Naive B cell (primary cell): Measurements from ENCODE around the gene NT5C3B. TPM values are rescaled to one million over a fixed set of nuclear protein-coding genes. Genes with fewer than 3 reads are reported as not detected.
"Not testable (repeated sequence)": the region's sequence is repeated elsewhere in the genome, so short reads cannot be mapped to it uniquely, and the experiment has no call there.

ENCODE experiments used
- ATAC-seq, 2 donors: fragments of 150-1000 bp; cut with Tn5 transposase; 2 replicates each; pipeline ENCODE4 v1.10.0; 2021; ENCODE audit warnings: low read depth in 2 of 2, mild to moderate bottlenecking in 2 of 2, moderate library complexity in 2 of 2
- DNase-seq: peaks from one replicate; pipeline ENCODE4 v3.0.0; 2022
- H3K27ac Mint-ChIP-seq, 6 donors: one replicate each; pipeline ENCODE4 v1.8.0; 2020 to 2022; ENCODE audit warnings: mild to moderate bottlenecking in 6 of 6, mixed read lengths in 6 of 6, moderate library complexity in 5 of 6, inconsistent platforms in 2 of 6
- H3K27me3 Mint-ChIP-seq, 3 donors: one replicate each; pipeline ENCODE4 v1.8.0; 2021 to 2022; ENCODE audit warnings: mixed read lengths in 3 of 3, mild to moderate bottlenecking in 1 of 3
- H3K36me3 Mint-ChIP-seq, 2 donors: one replicate each; pipeline ENCODE4 v1.8.0; 2020 to 2022; ENCODE audit warnings: mixed read lengths in 2 of 2, inconsistent platforms in 1 of 2, mild to moderate bottlenecking in 1 of 2
- H3K4me1 Mint-ChIP-seq, 3 donors: one replicate each; pipeline ENCODE4 v1.8.0; 2020 to 2022; ENCODE audit warnings: mixed read lengths in 3 of 3, inconsistent platforms in 1 of 3, mild to moderate bottlenecking in 1 of 3, moderate library complexity in 1 of 3
- H3K4me3 Mint-ChIP-seq, 8 donors: one replicate each; pipeline ENCODE4 v1.8.0; 2020 to 2022; ENCODE audit warnings: mild to moderate bottlenecking in 8 of 8, mixed read lengths in 8 of 8, moderate library complexity in 8 of 8, inconsistent platforms in 2 of 8
- H3K9me3 Mint-ChIP-seq, 7 donors: one replicate each; pipeline ENCODE4 v1.8.0; 2020 to 2022; ENCODE audit warnings: mixed read lengths in 7 of 7, mild to moderate bottlenecking in 5 of 7, inconsistent platforms in 2 of 7, moderate library complexity in 1 of 7
- polyA plus RNA-seq, 6 donors: library from polyadenylated mRNA; unstranded; fragments of 300-500 nt; fragmentation: Illumina TruSeq; gene quantifications; one replicate each; pipeline ENCODE4 v1.2.3, GENCODE V29; 2021; ENCODE audit warnings: low read depth in 6 of 6

Gene NT5C3B
- polyA plus RNA-seq, 6 donors from 2014 or later = 28.9 to 49.8 (median 37.8) TPM

DNA sequence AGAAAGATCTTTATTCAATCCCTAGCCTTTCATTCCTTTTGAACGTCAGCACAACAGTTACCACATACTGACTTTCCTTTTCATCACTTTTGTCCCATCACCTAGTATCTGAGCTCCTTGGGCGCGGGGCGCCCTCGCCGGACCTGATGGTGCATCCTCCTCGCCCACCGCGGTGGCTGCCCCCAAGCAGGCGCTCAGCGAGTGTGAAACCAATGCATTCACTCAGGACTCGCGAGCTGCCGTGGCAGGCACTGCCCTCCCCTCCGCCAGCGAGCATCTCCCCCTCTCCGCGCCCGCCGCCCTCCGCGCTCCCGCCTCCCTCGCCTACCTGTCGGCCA lies 28.4 kb upstream of the NT5C3B start:
- H3K27ac Mint-ChIP-seq = no peak overlapping the region
- peaks cover 8 to 26% (median 18%) of the 10 kb centered on the region in 3 donors for H3K4me1 Mint-ChIP-seq
- DNase-seq (no peak), ATAC-seq (no peak)
- H3K36me3 Mint-ChIP-seq = peaks cover 0 to 7% of the 10 kb centered on the region in 2 donors
- no peak overlapping the region for H3K4me3 Mint-ChIP-seq
- H3K9me3 Mint-ChIP-seq = no peaks in the 10 kb centered on the region
- no peaks in the 10 kb centered on the region for H3K27me3 Mint-ChIP-seq

GRCh38 chr17:41863074-41863848 lies 27.2 kb upstream of the NT5C3B start:
- Mint-ChIP-seq H3K9me3 (no peaks in the 10 kb centered on the region), H3K36me3 (peaks cover 0 to under 1% of the 10 kb centered on the region in 2 donors), H3K27ac (no peak overlapping the region), H3K27me3 (no peaks in the 10 kb centered on the region), H3K4me1 (peaks cover 8 to 28% (median 19%) of the 10 kb centered on the region in 3 donors), H3K4me3 (no peak overlapping the region)
- no peak for ATAC-seq
- DNase-seq = no peak

DNA sequence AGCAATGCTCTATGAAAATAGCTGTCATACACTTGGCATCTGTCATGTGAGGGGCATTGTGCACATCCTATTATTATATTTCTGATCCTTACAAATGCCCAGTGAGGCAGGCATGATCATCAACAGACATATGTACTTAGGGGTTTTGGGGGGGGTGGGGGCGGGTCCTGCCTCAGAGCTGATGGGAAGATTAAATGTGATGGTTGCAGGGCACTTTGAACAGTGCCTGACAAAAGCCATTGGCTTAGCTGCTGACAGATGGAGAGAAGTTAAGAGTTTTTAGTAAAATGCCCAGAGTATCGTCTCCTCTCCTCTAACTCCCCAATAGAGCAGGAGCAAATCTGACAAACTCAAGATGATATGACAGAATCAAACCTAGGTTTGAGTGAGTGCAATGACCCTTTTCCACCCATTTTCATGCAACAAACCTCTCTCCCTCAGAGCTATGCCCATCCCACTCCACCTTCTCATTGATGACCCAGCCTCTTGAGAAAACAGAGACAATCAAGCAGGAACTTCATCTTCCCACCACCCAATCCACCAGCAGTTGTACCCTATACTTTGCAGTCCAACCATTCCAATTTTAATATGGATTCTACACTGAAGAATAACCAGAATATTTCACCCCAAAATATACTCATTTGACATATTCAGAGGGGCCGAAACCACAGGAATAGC lies 24.4 kb upstream of the NT5C3B start:
- Mint-ChIP-seq H3K4me3 (peak overlapping the region in 1 of 8 donors; percentile 32), H3K4me1 (peaks cover 8 to 32% (median 25%) of the 10 kb centered on the region in 3 donors), H3K36me3 (no peaks in the 10 kb centered on the region), H3K9me3 (no peaks in the 10 kb centered on the region), H3K27ac (peak overlapping the region in 2 of 6 donors; percentile 41 to 71), H3K27me3 (no peaks in the 10 kb centered on the region)
- ATAC-seq (no peak), DNase-seq (no peak)

GRCh38 chr17:41851382-41851781 lies 15.3 kb upstream of the NT5C3B start:
- not testable (repeated sequence) for H3K9me3 Mint-ChIP-seq, DNase-seq, H3K36me3 Mint-ChIP-seq, H3K27me3 Mint-ChIP-seq, H3K4me3 Mint-ChIP-seq
- H3K4me1 Mint-ChIP-seq = peaks cover 6 to 41% (median 8%) of the 10 kb centered on the region in 3 donors
- H3K27ac Mint-ChIP-seq = peak overlapping the region in 2 of 6 donors; percentile 66 to 68
- ATAC-seq = peak in 1 of 2 donors; percentile 28

DNA sequence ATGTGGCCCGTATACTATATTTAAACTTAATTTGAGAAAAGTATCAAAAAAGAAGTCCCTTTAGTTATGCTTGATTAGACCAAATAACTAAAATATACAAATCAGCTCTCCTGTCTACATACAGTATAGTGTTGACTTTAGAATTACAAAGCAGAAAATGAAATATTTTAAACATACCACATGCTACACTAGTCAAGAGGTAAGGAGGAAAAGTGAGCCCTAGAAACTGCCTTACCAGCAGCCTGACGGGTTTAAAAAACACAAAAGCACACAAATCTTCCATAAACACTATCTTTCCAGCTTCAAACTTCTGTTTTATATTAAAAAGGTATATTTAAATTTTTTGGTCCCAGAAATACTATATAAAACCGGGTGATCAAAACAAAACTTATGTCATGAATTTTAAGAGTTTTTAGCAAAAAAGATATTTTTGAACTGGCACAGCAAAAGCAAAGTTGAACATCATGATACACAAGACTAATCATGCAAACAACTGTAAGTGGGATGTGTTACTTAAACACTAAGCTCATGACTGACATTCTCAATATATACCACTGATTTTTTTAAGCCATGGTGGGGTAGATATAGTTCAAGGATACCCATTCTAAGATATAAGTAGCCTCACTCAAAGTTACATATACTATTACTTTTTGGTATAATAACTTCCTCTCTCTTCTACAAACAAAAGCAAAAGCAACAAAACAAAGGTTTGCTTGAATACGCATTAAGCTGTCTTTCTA lies 13.4 kb upstream of the NT5C3B start:
- H3K36me3 Mint-ChIP-seq = peaks cover 4 to 8% of the 10 kb centered on the region in 2 donors
- H3K4me3 Mint-ChIP-seq = peak overlapping the region in 1 of 8 donors; percentile 54
- peak overlapping the region in 3 of 6 donors; percentile 24 to 54 (median 43) for H3K27ac Mint-ChIP-seq
- ATAC-seq = peak in 1 of 2 donors; percentile 32
- H3K27me3 Mint-ChIP-seq = no peaks in the 10 kb centered on the region
- no peak for DNase-seq
- H3K4me1 Mint-ChIP-seq = peaks cover 6 to 39% (median 8%) of the 10 kb centered on the region in 3 donors
- no peaks in the 10 kb centered on the region for H3K9me3 Mint-ChIP-seq

DNA sequence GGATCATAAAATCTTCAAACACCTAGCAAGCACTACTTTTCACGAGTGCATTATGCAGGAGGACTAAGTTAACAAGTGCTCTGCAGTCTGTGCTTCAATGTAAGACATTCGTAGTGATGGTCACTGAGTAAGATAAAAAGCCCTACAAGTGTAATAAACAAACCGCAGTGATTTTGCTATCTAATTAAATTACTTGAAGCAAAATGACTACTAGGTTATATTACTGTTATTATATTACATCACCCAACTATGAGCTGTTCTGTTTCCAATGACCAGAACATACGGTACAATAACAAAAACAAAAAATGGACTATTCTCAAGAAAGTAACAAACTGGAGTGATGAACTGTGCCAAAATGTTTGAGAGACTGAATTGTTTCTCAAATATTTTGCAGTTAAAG lies 12.8 kb upstream of the NT5C3B start:
- H3K27ac Mint-ChIP-seq = peak overlapping the region in 2 of 6 donors; percentile 14 to 43
- H3K36me3 Mint-ChIP-seq = peaks cover 3 to 8% of the 10 kb centered on the region in 2 donors
- ATAC-seq = no peak
- H3K27me3 Mint-ChIP-seq = no peaks in the 10 kb centered on the region
- DNase-seq = no peak
- H3K4me1 Mint-ChIP-seq = peaks cover 6 to 39% (median 8%) of the 10 kb centered on the region in 3 donors
- no peak overlapping the region for H3K4me3 Mint-ChIP-seq
- H3K9me3 Mint-ChIP-seq = no peaks in the 10 kb centered on the region

GRCh38 chr17:41844971-41845370 lies 8.9 kb upstream of the NT5C3B start:
- Mint-ChIP-seq H3K27me3 (no peaks in the 10 kb centered on the region), H3K4me1 (peaks cover 0 to 11% (median 8%) of the 10 kb centered on the region in 3 donors), H3K27ac (no peak overlapping the region), H3K36me3 (peaks cover 0 to 8% of the 10 kb centered on the region in 2 donors), H3K9me3 (no peaks in the 10 kb centered on the region), H3K4me3 (no peak overlapping the region)
- ATAC-seq = no peak
- DNase-seq = no peak

- DNase-seq, H3K36me3 Mint-ChIP-seq, H3K27ac Mint-ChIP-seq, ATAC-seq, H3K4me3 Mint-ChIP-seq, H3K9me3 Mint-ChIP-seq, H3K4me1 Mint-ChIP-seq, H3K27me3 Mint-ChIP-seq: not testable (repeated sequence)
These were observed 4.7 kb upstream of the NT5C3B start for GRCh38 chr17:41840781-41841180.

DNA sequence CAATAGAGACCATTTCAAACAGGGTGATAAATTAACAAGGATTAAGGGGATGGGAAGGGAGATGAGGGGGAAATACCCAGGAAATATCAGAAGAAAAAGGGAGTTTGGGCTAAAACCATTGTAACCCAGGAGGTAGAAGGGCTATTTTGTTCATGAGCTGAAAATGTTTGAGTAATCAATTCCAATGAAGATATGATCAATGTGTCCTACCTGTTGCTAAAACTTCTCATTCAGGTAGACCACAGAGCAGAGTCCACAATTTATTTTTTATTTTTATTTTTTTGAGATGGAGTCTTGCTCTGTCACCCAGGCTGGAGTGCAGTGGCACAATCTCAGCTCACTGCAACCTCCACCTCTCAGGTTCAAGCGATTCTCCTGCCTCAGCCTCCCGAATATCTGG lies 3.4 kb upstream of the NT5C3B start:
- ATAC-seq = not testable (repeated sequence)

GRCh38 chr17:41837761-41838538 lies 1.9 kb upstream of the NT5C3B start, which contains the start of gene KLHL10:
Gene KLHL10, plus strand, starts transcription at chr17:41837825. Its CDS starts 108 bp downstream, at chr17:41837933.
- peaks cover 0 to 4% (median 0%) of the 10 kb centered on the region in 3 donors for H3K27me3 Mint-ChIP-seq
- no peaks in the 10 kb centered on the region for H3K36me3 Mint-ChIP-seq
- DNase-seq (no peak), ATAC-seq (no peak)
- no peaks in the 10 kb centered on the region for H3K9me3 Mint-ChIP-seq
- peak within 1 kb of the TSS in 1 of 6 donors; percentile 66 for H3K27ac Mint-ChIP-seq
- peak within 1 kb of the TSS; percentile 79 to 95 (median 85) for H3K4me3 Mint-ChIP-seq
- H3K4me1 Mint-ChIP-seq = peaks cover 8 to 13% (median 8%) of the 10 kb centered on the region in 3 donors

More for the DNA sequence above, 3.4 kb upstream of the NT5C3B start:
- peaks cover 8 to 13% (median 8%) of the 10 kb centered on the region in 3 donors for H3K4me1 Mint-ChIP-seq
- not testable (repeated sequence) for H3K27me3 Mint-ChIP-seq, DNase-seq, H3K4me3 Mint-ChIP-seq, H3K36me3 Mint-ChIP-seq, H3K9me3 Mint-ChIP-seq
- H3K27ac Mint-ChIP-seq = peak overlapping the region in 1 of 6 donors; percentile 70

- ATAC-seq (no peak), DNase-seq (no peak)
- Mint-ChIP-seq H3K27ac (peak overlapping the region in 2 of 6 donors; percentile 45 to 66), H3K9me3 (no peaks in the 10 kb centered on the region), H3K4me3 (peak overlapping the region; percentile 79 to 95 (median 85)), H3K4me1 (peaks cover 8 to 13% (median 8%) of the 10 kb centered on the region in 3 donors), H3K27me3 (peaks cover 0 to 4% (median 0%) of the 10 kb centered on the region in 3 donors), H3K36me3 (peaks cover 0 to 5% of the 10 kb centered on the region in 2 donors)
These were observed 641 bp upstream of the NT5C3B start for GRCh38 chr17:41836550-41837196.

DNA sequence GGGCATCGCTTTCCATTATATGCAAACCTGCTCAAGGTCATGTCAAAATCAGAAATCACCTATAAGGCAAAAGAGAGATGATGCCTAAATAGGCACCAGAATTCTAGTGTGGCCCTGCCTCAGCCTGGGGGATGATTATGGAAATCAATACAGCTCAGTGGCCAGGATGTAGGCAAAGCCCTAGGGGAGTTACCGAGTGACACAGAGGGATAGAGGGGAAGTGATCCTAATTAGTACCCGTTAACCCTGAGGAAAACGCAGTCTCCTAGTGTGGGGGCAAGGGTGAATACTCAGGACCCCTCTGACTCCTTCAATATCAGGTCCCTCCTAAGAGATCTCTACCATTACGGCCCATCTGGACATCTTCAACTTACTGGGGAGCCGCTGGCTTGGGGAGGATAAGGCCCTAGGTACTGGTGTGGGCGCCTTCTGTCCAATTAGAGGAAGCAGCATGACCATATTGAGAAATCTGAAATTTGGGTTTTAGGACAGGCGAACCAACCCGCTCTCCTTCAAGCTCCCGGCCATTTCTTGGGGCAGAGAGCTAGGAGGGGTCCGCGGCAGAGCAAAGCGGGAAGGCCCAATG lies 725 bp downstream of the NT5C3B start:
- peak; percentile 5 for DNase-seq
- peaks cover 4 to 5% of the 10 kb centered on the region in 2 donors for H3K36me3 Mint-ChIP-seq
- peak overlapping the region in 5 of 6 donors; percentile 27 to 83 (median 45) for H3K27ac Mint-ChIP-seq
- H3K4me1 Mint-ChIP-seq = peaks cover 8 to 13% (median 8%) of the 10 kb centered on the region in 3 donors
- no peaks in the 10 kb centered on the region for H3K9me3 Mint-ChIP-seq
- peak; percentile 34 to 39 for ATAC-seq
- peak overlapping the region; percentile 79 to 95 (median 89) for H3K4me3 Mint-ChIP-seq
- peaks cover 0 to 4% (median 0%) of the 10 kb centered on the region in 3 donors for H3K27me3 Mint-ChIP-seq
